OCI-LY3 (cell line): Measurements from ENCODE around the gene ASPM.

Experiments used
- CTCF ChIP-seq: fragments of 200-600, 300-600 bp; sonication (generic); IDR thresholded peaks from 2 replicates; pipeline ENCODE4 v1.5.1; 2014; ENCODE audit warnings: antibody characterized with exemption, low read length, low read depth
- EZH2phosphoT487 ChIP-seq: fragments of 200-600 bp; shearing (Covaris generic); IDR thresholded peaks from 2 replicates; pipeline ENCODE4 v1.6.1; 2018; ENCODE audit warnings: antibody characterized with exemption, mixed run types, low read depth

- TF ChIP-seq CTCF (no peak), EZH2phosphoT487 (no peak)
Observed at GRCh38 chr1:197137322-197137721, 9.1 kb downstream of the ASPM start.
